Endothelial cell of umbilical vein (primary cell): Measurements from ENCODE around the gene TM9SF1. TPM values are rescaled to one million over a fixed set of nuclear protein-coding genes. Genes with fewer than 3 reads are reported as not detected.

Source experiments
- BruUV-seq: library from RNA; stranded (reverse); fragments of 400-500 nt; replicated peaks from 2 replicates; lab custom pipeline; 2021; lab: Mats Ljungman, UMichigan
- CTCF ChIA-PET: fragments of 300-600, 350-600 bp; sonication (Branson Sonifier 250); formaldehyde crosslinking; loops from one replicate; lab custom pipeline; 2021; ENCODE audit warnings: antibody characterized with exemption, inconsistent platforms; lab: Charles Lee
- POLR2A ChIA-PET: fragments of 300-600, 350-600 bp; sonication (Branson Sonifier 250); formaldehyde crosslinking; loops from one replicate; lab custom pipeline; 2021; ENCODE audit warnings: antibody characterized with exemption, inconsistent platforms; lab: Charles Lee
- DNase-seq: peaks from one replicate; pipeline ENCODE4 v3.0.0-alpha.2; 2011; ENCODE audit warnings: low read depth, low spot score
- FAIRE-seq: peaks from 2 replicates; lab custom pipeline; 2011; peaks lifted over from hg19 to GRCh38; lab: Jason Lieb, UNC
- H2AFZ ChIP-seq: 2 replicates; pipeline ENCODE4 v1.6.0; 2012; ENCODE audit warnings: low read depth, low read length, control low read depth, inconsistent platforms
- H3K27ac ChIP-seq: 2 replicates; pipeline ENCODE4 v1.5.1; 2011; ENCODE audit warnings: low read depth, mild to moderate bottlenecking, control low read depth, low read length, moderate library complexity; ENCODE audit not compliant: insufficient read depth
- H3K27me3 ChIP-seq, 2 experiments: 2 replicates each; pipeline versions ENCODE4 v1.6.0 to v1.6.1; 2011; ENCODE audit warnings: low read length in 2 of 2, mixed read lengths in 1 of 2; ENCODE audit not compliant: control insufficient read depth in 2 of 2, insufficient read depth in 2 of 2
- H3K36me3 ChIP-seq, 2 experiments: 2 replicates in 1 of 2; 3 replicates in 1 of 2; pipeline ENCODE4 v1.5.1; 2011; ENCODE audit warnings: low read length in 2 of 2, mild to moderate bottlenecking in 1 of 2, moderate library complexity in 1 of 2; ENCODE audit not compliant: control insufficient read depth in 2 of 2, insufficient read depth in 2 of 2; ENCODE audit errors: extremely low read depth in 1 of 2
- H3K4me1 ChIP-seq: 3 replicates; pipeline ENCODE4 v1.5.1; 2011; ENCODE audit warnings: mild to moderate bottlenecking, low read length; ENCODE audit not compliant: control insufficient read depth, insufficient read depth; ENCODE audit errors: extremely low read depth
- H3K4me2 ChIP-seq: 2 replicates; pipeline ENCODE4 v1.6.1; 2011; ENCODE audit warnings: low read length, control low read depth, mixed read lengths; ENCODE audit not compliant: insufficient read depth
- H3K4me3 ChIP-seq, 3 experiments: fragments of 200-600 bp in 1 of 3; sonication (generic), shearing (Covaris generic) in 1 of 3; replicated peaks in 1 of 3; 2 replicates each; pipeline ENCODE4 v1.5.1; 2011 to 2016; ENCODE audit warnings: control low read depth in 3 of 3, low read length in 3 of 3, mild to moderate bottlenecking in 2 of 3, inconsistent platforms in 1 of 3, low read depth in 1 of 3, moderate library complexity in 1 of 3; ENCODE audit not compliant: insufficient read depth in 1 of 3
- H3K79me2 ChIP-seq: 2 replicates; pipeline ENCODE4 v1.6.0; 2012; ENCODE audit warnings: low read length, inconsistent platforms; ENCODE audit not compliant: control insufficient read depth, insufficient read depth
- H3K9ac ChIP-seq: replicated peaks from 2 replicates; pipeline ENCODE3; 2011; ENCODE audit warnings: low read length, control low read depth; ENCODE audit not compliant: insufficient read depth; ENCODE audit errors: extremely low read depth
- H3K9me1 ChIP-seq: replicated peaks from 3 replicates; pipeline ENCODE4 v1.6.0; 2011; ENCODE audit warnings: mild to moderate bottlenecking, low read length; ENCODE audit not compliant: control insufficient read depth, insufficient read depth; ENCODE audit errors: extremely low read depth
- H3K9me3 ChIP-seq: replicated peaks from 2 replicates; pipeline ENCODE4 v1.5.1; 2012; ENCODE audit warnings: low read length, inconsistent platforms; ENCODE audit not compliant: control insufficient read depth, insufficient read depth
- H4K20me1 ChIP-seq: replicated peaks from 2 replicates; pipeline ENCODE3; 2011; ENCODE audit warnings: mild to moderate bottlenecking, low read length; ENCODE audit not compliant: control insufficient read depth, insufficient read depth; ENCODE audit errors: extremely low read depth
- CTCF ChIP-seq, 2 donors: IDR thresholded peaks; 1 replicate in 1 of 2; 2 replicates in 1 of 2; pipeline ENCODE4 v1.5.1; 2011; ENCODE audit warnings: low read length in 2 of 2, mild to moderate bottlenecking in 2 of 2, moderate library complexity in 2 of 2, control low read depth in 1 of 2, inconsistent platforms in 1 of 2, low read depth in 1 of 2; ENCODE audit not compliant: insufficient read depth in 1 of 2; ENCODE audit errors: extremely low read depth in 1 of 2
- POLR2AphosphoS5 ChIP-seq: IDR thresholded peaks from 2 replicates; pipeline ENCODE4 v1.6.1; 2012; ENCODE audit warnings: low read depth, mild to moderate bottlenecking, control low read depth, low read length, moderate library complexity; ENCODE audit not compliant: insufficient read depth
- dilution Hi-C: fragments of 300-500 bp; cut with MboI; formaldehyde crosslinking; loops from one replicate; pipeline ENCODE4 v1.15.0; 2019; ENCODE audit warnings: low sequenced_read_pairs; ENCODE audit not compliant: extremely low pct_ligation_motif_present
- intact Hi-C: fragments of 100-400 bp; cut with micrococcal nuclease; formaldehyde crosslinking; loops from one replicate; pipeline ENCODE4 v1.10.0; 2022
- polyA plus RNA-seq, 4 experiments: library from polyadenylated mRNA; depleted of rRNA in 3 of 4; stranded (reverse) in 3 of 4; unstranded in 1 of 4; fragments of >200 nt; gene quantifications; 2 replicates each; pipeline versions ENCODE4 v1.2.1 to v1.2.3, GENCODE V29; 2011 to 2012; ENCODE audit warnings: missing spikeins in 1 of 4
- total RNA-seq: library from RNA; stranded (reverse); gene quantifications from 2 replicates; pipeline ENCODE4 v1.2.3, GENCODE V29; 2021

Gene TM9SF1
- total and polyA plus RNA-seq, 2 donors (not counting 3 experiments of a cell fraction or from before 2014, with no cell fraction given) = 60.7 to 71.5 TPM

- FAIRE-seq (no peak), DNase-seq (no peak)
- POLR2A ChIA-PET = interaction anchor here (0.6 to 2.3 kb wide), 16 partner anchors 9 to 1231 kb away, joined by 3 to 19 read pairs (median 6); partner anchors contain the start of genes CHMP4A, DHRS1, EMC9 and GMPR2
- BruUV-seq = TSS peak; percentile 44
- CTCF ChIA-PET = interaction anchor here (0.7 to 13.0 kb wide), 26 partner anchors 9 to 195 kb away, joined by 3 to 199 read pairs (median 9); partner anchors contain the start of genes CHMP4A, CIDEB, DHRS1 and EMC9
- Histone ChIP-seq H3K4me1 (peaks cover 30% of the 10 kb centered on the region), H3K4me3 (peak overlapping the region; percentile 31 to 67 (median 57)), H3K9ac (peak overlapping the region; percentile 96), H2AFZ (peak overlapping the region; percentile 35), H3K79me2 (peaks cover 22% of the 10 kb centered on the region), H3K27me3 (no peaks in the 10 kb centered on the region), H3K9me1 (no peaks in the 10 kb centered on the region), H4K20me1 (no peaks in the 10 kb centered on the region), H3K4me2 (peak overlapping the region; percentile 84), H3K36me3 (peaks cover 5 to 26% of the 10 kb centered on the region in 2 experiments), H3K9me3 (no peaks in the 10 kb centered on the region), H3K27ac (peak overlapping the region; percentile 98)
- TF ChIP-seq CTCF (IDR thresholded peaks at IDR 0.05; ENCODE audit: extremely low read depth in 1 of 2, insufficient read depth in 1 of 2, low read depth in 1 of 2, low read length in 2 of 2) = peak; percentile 16 to 75
- TF ChIP-seq POLR2AphosphoS5 = no peak
- intact Hi-C loops = loop anchor here (1.0 to 2.0 kb wide), 10 partner anchors 10 to 228 kb away; partner anchors contain the start of genes GMPR2, IPO4, MDP1 and NEDD8
- dilution Hi-C loops = no loop called here
Observed at GRCh38 chr14:24241829-24242443, 46.7 kb upstream of the TM9SF1 start.
